HFF-Myc (cell line): ENCODE results near the gene DIAPH3.
A peak's percentile ranks its signal among the peaks of the same experiment; 100 is the strongest.

ENCODE experiments used
- DNase-seq: peaks from one replicate; pipeline ENCODE4 v3.0.0-alpha.2; 2011; ENCODE audit warnings: low read depth; ENCODE audit errors: extremely low read depth
- H3K4me3 ChIP-seq: replicated peaks from 2 replicates; pipeline ENCODE4 v1.5.1; 2011; ENCODE audit warnings: low read depth, mild to moderate bottlenecking, control low read depth, low read length
- TF ChIP-seq, protein P1 (sequence below): IDR thresholded peaks from 2 replicates; pipeline ENCODE4 v1.5.1; 2012; ENCODE audit warnings: mild to moderate bottlenecking, low read depth, low read length, control low read depth; ENCODE audit errors: missing control alignments

Gene DIAPH3

DNA sequence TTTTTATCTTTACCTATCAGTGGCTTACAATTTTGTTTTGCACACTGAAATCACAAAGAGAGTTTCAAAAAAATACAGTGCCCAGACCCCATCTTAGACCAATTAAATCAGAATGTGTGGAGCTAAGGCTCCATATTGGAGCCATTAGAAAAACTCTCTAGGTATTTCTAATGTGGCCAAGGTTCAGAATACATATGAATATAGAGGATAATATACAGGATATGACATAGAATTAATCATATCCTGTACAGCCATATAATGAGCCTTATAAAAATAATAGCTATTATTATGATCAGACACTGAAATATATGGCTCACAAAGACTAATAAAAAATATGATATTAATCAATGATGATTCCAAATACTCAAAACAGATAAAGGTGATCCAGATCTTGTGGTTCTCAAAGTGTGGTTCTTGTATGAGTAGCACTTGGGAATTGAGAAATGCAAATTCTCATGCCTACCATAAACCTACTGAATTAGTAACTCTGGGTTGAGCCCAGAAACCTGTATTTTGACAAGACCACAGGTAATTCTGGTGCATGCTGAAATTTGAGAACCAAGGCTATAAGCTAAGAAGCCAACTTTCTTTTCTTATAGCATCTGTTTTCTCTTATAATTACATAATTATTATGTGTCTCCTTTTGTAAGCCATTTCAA lies 408.0 kb downstream of the DIAPH3 start:
- no peak for DNase-seq
- H3K4me3 ChIP-seq = no peak overlapping the region
- TF ChIP-seq, protein P1, sequence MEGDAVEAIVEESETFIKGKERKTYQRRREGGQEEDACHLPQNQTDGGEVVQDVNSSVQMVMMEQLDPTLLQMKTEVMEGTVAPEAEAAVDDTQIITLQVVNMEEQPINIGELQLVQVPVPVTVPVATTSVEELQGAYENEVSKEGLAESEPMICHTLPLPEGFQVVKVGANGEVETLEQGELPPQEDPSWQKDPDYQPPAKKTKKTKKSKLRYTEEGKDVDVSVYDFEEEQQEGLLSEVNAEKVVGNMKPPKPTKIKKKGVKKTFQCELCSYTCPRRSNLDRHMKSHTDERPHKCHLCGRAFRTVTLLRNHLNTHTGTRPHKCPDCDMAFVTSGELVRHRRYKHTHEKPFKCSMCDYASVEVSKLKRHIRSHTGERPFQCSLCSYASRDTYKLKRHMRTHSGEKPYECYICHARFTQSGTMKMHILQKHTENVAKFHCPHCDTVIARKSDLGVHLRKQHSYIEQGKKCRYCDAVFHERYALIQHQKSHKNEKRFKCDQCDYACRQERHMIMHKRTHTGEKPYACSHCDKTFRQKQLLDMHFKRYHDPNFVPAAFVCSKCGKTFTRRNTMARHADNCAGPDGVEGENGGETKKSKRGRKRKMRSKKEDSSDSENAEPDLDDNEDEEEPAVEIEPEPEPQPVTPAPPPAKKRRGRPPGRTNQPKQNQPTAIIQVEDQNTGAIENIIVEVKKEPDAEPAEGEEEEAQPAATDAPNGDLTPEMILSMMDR = no peak

DNA sequence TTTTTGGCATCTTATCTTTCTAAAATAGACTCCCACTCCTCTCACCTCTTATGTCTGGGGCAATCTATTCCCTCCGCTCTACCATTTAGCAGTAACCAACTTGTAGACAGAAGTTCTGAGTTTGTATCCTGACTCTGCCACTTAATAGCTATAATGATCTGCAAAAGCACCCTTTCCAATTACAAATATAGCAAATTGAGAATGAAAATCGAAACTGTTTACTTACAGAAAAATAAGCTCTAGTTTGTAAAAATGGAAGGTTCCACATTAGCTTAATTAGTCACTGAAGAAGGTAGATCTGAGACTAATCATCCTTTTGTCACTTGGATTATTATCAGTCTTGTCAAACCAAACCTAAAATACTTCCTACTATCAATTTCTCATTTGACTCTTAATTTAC lies 409.3 kb downstream of the DIAPH3 start:
- no peak for DNase-seq
- TF ChIP-seq, protein P1 = no peak
- no peak overlapping the region for H3K4me3 ChIP-seq

DNA sequence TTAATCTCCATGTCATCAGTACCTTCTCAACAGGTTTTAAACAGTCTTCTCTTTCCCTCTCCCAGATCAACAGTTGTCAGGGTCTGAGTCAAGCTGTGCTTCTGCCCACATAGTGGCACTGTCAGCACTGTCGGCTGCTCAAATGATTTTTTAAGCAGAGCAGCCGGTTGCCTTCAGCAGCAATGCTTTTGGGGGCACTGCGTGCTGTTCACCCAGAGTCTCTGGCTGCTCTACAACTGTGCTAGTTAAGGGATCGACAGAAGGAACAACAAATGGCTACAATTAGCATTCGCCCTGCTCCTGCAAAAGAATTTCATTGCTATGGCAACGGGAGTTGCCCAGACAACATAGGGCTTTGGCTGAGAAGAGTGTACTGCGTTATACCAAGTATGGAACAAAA lies 412.9 kb downstream of the DIAPH3 start:
- TF ChIP-seq, protein P1 = no peak
- no peak overlapping the region for H3K4me3 ChIP-seq
- peak; percentile 49 for DNase-seq

DNA sequence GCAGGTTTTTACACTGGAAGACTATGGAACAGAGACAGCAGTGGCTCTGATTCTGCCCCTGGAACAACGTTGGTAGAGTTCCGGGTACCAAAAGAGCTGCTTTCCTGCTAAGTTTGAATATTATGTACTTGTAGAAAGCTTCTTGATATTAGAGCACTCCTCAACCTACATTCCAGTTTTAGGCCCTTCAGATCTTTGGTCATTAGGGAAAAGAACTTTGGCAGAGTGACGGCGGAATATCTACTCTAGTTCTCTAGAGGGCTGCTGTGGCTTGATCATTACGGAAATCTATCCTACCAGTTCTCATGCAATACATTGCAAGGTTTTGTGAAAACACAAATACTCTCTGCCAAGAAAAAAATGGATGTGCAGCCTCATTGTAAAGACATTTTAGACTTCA lies 415.7 kb downstream of the DIAPH3 start:
- DNase-seq = no peak
- TF ChIP-seq, protein P1 = no peak

DNA sequence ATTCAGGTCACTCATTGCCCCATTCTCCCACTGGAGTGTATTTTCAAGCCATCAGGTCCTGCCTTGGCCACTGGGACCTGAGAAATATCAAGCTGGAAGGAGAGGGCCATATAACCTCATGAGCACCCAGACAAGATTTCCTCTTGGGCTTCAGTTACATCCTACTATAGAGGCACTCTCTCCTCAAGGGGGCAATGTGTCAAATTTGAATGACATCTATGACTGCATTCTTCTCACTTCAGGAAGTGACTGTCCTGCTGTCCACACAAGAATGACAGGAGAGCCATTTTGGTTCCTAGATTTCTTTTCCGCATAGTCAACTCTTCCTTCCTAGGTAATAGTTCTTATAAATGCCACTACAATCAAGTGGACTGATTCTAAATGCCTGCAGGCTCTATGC lies 416.2 kb downstream of the DIAPH3 start:
- H3K4me3 ChIP-seq = no peak overlapping the region
- TF ChIP-seq, protein P1 = no peak
- DNase-seq = no peak

More for the DNA sequence above, 415.7 kb downstream of the DIAPH3 start:
- H3K4me3 ChIP-seq = no peak overlapping the region

DNA sequence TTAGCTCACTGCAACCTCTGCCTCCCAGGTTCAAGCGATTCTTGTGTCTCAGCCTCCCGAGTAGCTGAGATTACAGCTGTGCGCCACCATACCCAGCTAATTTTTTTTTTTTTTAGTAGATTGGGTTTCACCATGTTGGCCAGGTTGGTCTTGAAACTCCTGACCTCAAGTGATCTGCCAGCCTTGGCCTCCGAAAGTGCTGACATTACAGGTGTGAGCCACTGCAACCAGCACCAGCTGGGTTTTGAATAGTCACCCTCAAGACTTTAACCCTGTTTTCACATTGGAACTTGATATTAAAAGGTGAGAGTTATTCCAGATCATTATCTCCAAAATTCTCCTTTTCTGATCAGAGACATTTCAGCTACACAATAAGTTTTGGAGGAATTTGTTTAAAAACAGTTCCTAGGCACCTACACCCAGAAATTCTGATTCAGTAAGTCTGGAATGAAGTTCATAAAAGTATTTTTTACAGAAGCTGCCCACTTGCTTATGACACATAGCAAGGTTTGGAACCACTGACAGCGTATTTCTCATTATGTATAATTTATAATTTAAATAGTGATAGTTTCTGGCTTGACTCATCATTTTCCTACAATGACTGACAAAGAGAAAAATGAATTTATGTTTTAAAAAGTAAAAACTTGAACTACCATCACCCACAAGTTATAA lies 417.3 kb downstream of the DIAPH3 start:
- DNase-seq = no peak
- no peak overlapping the region for H3K4me3 ChIP-seq
- TF ChIP-seq, protein P1 = no peak
